GM19025 (cell line): ENCODE measurements around the gene FAM9A.

Experiments used
- ATAC-seq: cut with Tn5 transposase; IDR thresholded peaks from one replicate; pipeline ENCODE4 v1.9.1; 2021; ENCODE audit warnings: mild to moderate bottlenecking, low read depth, moderate library complexity; ENCODE audit not compliant: unreplicated experiment

FAM9A gene

GRCh38 chrX:8801041-8801599 is at the start of gene FAM9A:
TSS of gene FAM9A (minus strand) at chrX:8801383. CDS start at chrX:8800171, 1,212 bp downstream.
- no peak for ATAC-seq

- ATAC-seq, result no peak
Observed at GRCh38 chrX:8850478-8850877, 49.3 kb upstream of the FAM9A start.

GRCh38 chrX:8849945-8850344 is 48.8 kb upstream of the FAM9A start:
- ATAC-seq, result no peak

- no peak for ATAC-seq
Observed at GRCh38 chrX:8849458-8849857, 48.3 kb upstream of the FAM9A start.

GRCh38 chrX:8848911-8849310 is 47.7 kb upstream of the FAM9A start:
- no peak for ATAC-seq

- no peak for ATAC-seq
Observed at GRCh38 chrX:8848441-8848840, 47.3 kb upstream of the FAM9A start.

GRCh38 chrX:8847360-8847759 is 46.2 kb upstream of the FAM9A start:
- no peak for ATAC-seq

- ATAC-seq, result no peak
Observed at GRCh38 chrX:8846266-8846665, 45.1 kb upstream of the FAM9A start.

- no peak for ATAC-seq
Observed at GRCh38 chrX:8845469-8845868, 44.3 kb upstream of the FAM9A start.

- ATAC-seq, result no peak
Observed at GRCh38 chrX:8845060-8845459, 43.9 kb upstream of the FAM9A start.

- no peak for ATAC-seq
Observed at GRCh38 chrX:8844157-8844556, 43.0 kb upstream of the FAM9A start.

- no peak for ATAC-seq
Observed at GRCh38 chrX:8841911-8842310, 40.7 kb upstream of the FAM9A start.

- ATAC-seq, result no peak
Observed at GRCh38 chrX:8834392-8834791, 33.2 kb upstream of the FAM9A start.

- no peak for ATAC-seq
Observed at GRCh38 chrX:8832582-8833378, 31.6 kb upstream of the FAM9A start.

- ATAC-seq, result no peak
Observed at GRCh38 chrX:8823698-8824097, 22.5 kb upstream of the FAM9A start.

GRCh38 chrX:8822002-8822401 is 20.8 kb upstream of the FAM9A start:
- ATAC-seq, result no peak

- ATAC-seq, result no peak
Observed at GRCh38 chrX:8820910-8821527, 19.8 kb upstream of the FAM9A start.

- ATAC-seq, result no peak
Observed at GRCh38 chrX:8815460-8816065, 14.4 kb upstream of the FAM9A start.

GRCh38 chrX:8813036-8813435 is 11.9 kb upstream of the FAM9A start:
- no peak for ATAC-seq

- no peak for ATAC-seq
Observed at GRCh38 chrX:8811611-8812010, 10.4 kb upstream of the FAM9A start.

- ATAC-seq, result no peak
Observed at GRCh38 chrX:8808661-8809060, 7.5 kb upstream of the FAM9A start.
